HG02885 (cell line): ENCODE data around the gene ZNF23.
"Not testable (repeated sequence)": the region's sequence is repeated elsewhere in the genome, so short reads cannot be mapped to it uniquely, and the experiment has no call there.

Experiments used
- ATAC-seq: cut with Tn5 transposase; IDR thresholded peaks from one replicate; pipeline ENCODE4 v1.9.1; 2021; ENCODE audit warnings: mild to moderate bottlenecking; ENCODE audit not compliant: unreplicated experiment, poor library complexity

Gene ZNF23

DNA sequence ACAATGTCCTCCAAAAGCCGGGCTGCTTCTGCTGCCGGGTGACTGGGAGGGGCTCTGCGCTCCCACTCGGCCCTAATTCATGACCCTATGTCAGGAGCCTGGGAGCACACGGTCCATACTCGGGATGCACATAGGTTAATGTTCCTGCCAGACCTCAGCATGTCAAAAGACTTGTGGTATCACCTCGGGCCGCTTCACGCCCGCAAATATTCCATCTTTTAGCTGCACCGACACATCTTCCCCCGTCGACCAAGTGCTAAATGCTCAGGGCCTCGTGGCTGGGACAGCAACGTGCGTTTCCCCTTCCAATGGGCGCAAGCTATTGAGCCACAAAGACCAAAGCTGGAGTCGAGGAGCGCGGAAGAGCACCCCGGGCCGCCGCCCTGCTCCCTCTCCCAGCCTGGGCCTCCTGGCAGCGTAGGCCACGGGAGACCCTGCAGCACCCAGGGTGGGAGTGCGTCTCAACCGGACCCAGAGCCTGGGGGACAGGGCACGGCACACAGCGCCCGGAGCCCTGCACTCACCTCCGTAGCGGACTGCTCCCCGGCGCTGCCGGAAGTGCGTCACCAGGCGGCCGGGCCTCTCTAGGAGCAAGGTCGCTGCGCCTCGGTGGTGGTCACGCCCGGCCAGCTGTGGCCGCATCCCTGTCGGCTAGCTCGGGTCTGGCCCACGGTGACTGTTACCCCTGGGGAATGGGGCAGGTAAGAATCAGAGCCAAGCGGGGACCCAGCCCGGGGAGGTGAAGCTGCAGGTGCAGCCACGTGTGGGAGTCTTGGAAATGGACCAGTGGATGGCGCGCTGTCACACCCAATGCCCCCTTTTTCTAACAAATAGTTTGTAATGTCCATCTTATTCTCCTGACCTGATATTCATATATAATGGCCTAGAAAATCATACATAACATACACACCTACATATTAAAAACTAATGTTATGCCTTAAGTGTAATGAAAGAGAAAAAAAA is at the start of gene ZNF23:
TSS of gene ZNF23 (minus strand) at position 562 of the 963 bp plus-strand sequence. CDS start 5,451 bp downstream, outside the sequence.
- ATAC-seq, result peak; percentile 97

GRCh38 chr16:71507061-71507460 is 45.0 kb upstream of the ZNF23 start:
- ATAC-seq, result no peak

DNA sequence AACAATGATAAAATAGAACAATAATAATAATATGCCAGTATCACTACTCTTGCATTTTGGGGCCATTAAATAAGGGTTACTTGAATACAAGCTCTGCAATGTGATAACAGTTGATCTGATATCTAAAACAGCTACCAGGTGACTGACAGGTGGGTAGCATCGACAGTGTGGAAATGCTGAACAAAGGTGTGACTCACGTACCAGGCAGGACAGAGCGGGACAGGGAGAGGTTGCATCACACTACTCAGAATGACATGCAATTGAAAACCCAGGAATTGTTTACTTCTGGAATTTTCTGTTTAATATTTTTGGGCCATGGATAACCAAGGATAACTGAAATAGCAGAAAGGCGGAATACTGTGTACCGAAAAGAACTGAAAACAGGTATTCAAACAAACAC is 42.9 kb upstream of the ZNF23 start:
- ATAC-seq, result no peak

DNA sequence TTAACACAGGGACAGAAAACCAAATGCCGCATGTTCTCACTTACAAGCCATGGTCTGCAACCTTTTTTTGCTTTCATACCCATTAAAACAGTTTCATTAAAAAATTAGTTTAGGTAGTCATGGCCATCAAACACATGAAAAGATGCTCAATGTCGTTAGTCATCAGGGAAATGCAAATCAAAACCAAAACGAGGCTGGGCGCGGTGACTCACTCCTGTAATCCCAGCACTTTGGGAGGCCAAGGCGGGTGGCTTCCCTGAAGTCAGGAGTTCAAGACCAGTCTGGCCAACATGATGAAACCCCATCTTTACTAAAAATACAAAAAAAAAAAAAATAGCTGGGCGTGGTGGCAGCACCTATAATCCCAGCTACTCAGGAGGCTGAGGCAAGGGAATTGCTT is 42.0 kb upstream of the ZNF23 start:
- not testable (repeated sequence) for ATAC-seq

DNA sequence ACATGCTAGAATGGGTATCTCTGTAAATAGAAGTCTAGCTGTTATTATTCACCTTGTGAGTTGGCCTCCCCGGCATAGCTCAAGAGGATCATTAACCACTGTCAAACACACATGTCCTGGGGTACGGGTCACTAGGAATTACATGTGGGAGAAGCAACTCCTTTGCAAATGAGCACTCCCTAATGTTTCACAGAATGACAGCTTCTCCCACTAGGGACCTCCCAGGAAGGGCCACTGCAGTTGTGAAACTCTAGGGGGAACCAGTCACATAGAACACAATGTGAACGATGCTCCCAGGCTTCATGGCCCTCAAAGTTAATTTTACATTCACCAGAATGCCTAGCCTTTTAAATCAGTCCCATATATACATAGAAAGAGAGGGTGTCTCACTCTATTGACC is 39.5 kb upstream of the ZNF23 start:
- no peak for ATAC-seq

- ATAC-seq, result no peak
Observed at GRCh38 chr16:71500964-71501363, 38.9 kb upstream of the ZNF23 start.

- peak; percentile 49 for ATAC-seq
Observed at GRCh38 chr16:71499775-71500364, 37.8 kb upstream of the ZNF23 start.

GRCh38 chr16:71498031-71498430 is 36.0 kb upstream of the ZNF23 start:
- no peak for ATAC-seq

DNA sequence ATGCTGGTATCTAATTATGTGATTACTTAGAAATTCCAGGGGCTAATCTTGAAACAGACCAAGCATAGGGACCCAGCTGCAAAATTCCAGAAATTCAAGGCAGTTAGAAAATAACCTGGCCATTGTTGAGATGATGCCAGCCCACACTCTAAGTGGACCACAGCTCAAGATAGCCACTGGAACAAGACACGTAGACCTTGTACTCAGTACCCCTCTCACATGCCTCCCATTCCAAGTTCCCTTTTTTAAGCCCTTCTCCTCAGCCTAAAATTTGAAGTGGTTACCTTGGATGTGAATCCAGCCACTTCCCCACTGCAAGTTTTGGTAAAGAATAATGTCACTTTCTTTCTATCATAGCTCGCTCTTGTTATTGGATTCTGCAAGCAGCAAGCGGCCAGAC is 31.2 kb upstream of the ZNF23 start:
- ATAC-seq, result no peak

- no peak for ATAC-seq
Observed at GRCh38 chr16:71492786-71493185, 30.7 kb upstream of the ZNF23 start.

- ATAC-seq, result no peak
Observed at GRCh38 chr16:71491054-71491453, 29.0 kb upstream of the ZNF23 start.

GRCh38 chr16:71490361-71490760 is 28.3 kb upstream of the ZNF23 start:
- ATAC-seq, result no peak

DNA sequence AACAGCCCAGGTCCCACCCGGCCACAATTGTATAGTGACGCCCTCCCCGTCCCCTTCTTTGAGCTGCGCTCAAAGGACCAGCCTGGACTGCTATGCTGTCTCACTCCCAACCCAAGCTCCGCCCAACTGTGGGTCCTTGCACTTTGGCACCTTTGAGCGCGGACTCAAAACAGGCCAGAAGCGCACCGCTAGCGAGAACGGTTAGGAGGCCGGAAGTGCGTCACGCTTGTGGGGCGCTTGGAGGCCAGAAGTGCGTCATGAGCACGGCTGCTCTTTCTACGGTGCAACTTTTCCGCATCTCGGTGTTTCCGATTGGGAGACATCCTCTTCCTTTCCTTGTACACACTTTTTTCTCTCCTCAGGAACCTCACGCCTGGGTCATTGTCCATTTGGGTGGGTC is 27.1 kb upstream of the ZNF23 start, which contains the start of gene ZNF19:
TSS of gene ZNF19 (minus strand) at position 203 of the 400 bp plus-strand sequence. CDS start 7,210 bp downstream, outside the sequence.
- no peak for ATAC-seq

GRCh38 chr16:71484006-71484893 is 22.2 kb upstream of the ZNF23 start:
- ATAC-seq, result peak; percentile 89

DNA sequence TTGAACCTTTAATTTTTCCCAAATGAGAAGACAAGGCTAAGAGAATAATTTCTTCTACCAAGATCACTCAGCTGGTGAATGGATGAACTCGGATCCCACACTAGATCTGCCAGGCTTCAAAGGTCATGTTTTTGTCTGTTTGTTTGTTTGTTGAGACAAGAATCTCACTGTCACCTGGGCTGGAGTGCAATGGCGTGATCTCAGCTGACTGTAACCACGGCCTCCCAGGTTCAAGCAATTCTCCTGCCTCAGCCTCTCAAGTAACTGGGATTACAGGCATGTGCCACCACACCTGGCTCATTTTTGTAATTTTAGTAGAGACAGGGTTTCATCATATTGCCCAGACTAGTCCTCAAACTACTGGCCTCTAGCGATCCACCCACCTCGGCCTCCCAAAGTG is 20.5 kb upstream of the ZNF23 start:
- ATAC-seq, result no peak

- no peak for ATAC-seq
Observed at GRCh38 chr16:71480956-71481355, 18.9 kb upstream of the ZNF23 start.

- ATAC-seq, result no peak
Observed at GRCh38 chr16:71479420-71479819, 17.4 kb upstream of the ZNF23 start.

DNA sequence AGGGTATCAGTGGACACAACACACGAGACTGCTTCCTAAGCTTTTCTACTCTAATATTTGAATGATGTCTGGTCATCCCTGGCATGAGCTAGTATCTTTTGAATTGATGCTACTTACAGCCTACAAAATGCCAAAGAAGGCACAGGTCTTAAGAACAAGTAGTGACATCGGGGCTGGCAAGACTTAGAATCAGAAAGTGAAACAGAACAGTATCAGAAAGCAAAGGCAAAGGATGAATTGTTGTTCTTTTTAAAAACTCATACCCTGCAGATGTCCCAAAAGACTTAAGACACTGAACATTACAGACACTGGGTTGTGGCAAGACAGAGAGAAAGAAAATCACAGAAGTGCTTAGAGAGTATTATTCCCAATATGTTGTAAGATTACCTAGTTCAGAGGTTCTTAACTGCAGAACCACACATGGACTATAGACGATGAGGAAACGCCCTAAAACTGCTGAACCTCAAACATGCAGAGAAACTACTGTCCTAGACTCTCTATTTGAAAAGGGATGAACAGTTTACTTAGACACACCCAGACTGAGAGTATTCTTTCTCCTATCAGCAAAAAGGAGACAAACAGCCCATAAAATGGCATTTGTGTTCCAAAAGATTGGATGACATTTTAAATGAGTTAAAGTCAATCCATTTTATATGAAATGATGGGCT is 14.5 kb upstream of the ZNF23 start:
- ATAC-seq, result no peak

GRCh38 chr16:71474864-71475263 is 12.8 kb upstream of the ZNF23 start:
- ATAC-seq, result no peak

GRCh38 chr16:71473891-71474290 is 11.8 kb upstream of the ZNF23 start:
- ATAC-seq, result no peak
